PC-9 (cell line): ENCODE results near the gene SYNDIG1L. TPM values are rescaled to one million over a fixed set of nuclear protein-coding genes. Genes with fewer than 3 reads are reported as not detected.

ENCODE experiments used
- BruUV-seq: library from RNA; stranded (reverse); fragments of 400-500 nt; replicated peaks from 2 replicates; lab custom pipeline; 2021; lab: Mats Ljungman, UMichigan
- CTCF ChIA-PET: fragments of 300-600 bp; sonication (Branson Sonifier 250); formaldehyde crosslinking; loops from one replicate; lab custom pipeline; 2022; ENCODE audit warnings: antibody characterized with exemption; lab: Charles Lee
- POLR2A ChIA-PET: fragments of 300-600 bp; sonication (Branson Sonifier 250); formaldehyde crosslinking; loops from one replicate; lab custom pipeline; 2022; ENCODE audit warnings: antibody characterized with exemption; ENCODE audit not compliant: unreplicated experiment; lab: Charles Lee
- DNase-seq, 2 experiments: peaks; one replicate each; pipeline versions ENCODE4 v3.0.0 to v3.0.0-alpha.2; 2015 to 2022; ENCODE audit warnings: mixed read lengths in 1 of 2
- H2AFZ ChIP-seq: fragments of 200-600 bp; sonication (generic); 2 replicates; pipeline ENCODE4 v1.8.1; 2017; ENCODE audit warnings: antibody characterized with exemption
- H3F3A ChIP-seq: fragments of 200-600 bp; sonication (generic); 2 replicates; pipeline ENCODE4 v1.8.1; 2017; ENCODE audit warnings: antibody characterized with exemption, mild to moderate bottlenecking, low read depth; ENCODE audit not compliant: insufficient read depth
- H3K27ac ChIP-seq: fragments of 200-600 bp; sonication (generic); 2 replicates; pipeline ENCODE4 v1.6.1; 2016; ENCODE audit warnings: mixed run types
- H3K27me3 ChIP-seq: fragments of 200-600 bp; sonication (generic); 2 replicates; pipeline ENCODE4 v1.6.1; 2016; ENCODE audit warnings: low read depth, mixed run types; ENCODE audit not compliant: insufficient read depth
- H3K36me3 ChIP-seq: fragments of 200-600 bp; sonication (generic); 2 replicates; pipeline ENCODE4 v1.6.1; 2016; ENCODE audit warnings: low read depth, mixed run types
- H3K4me1 ChIP-seq: fragments of 200-600 bp; sonication (generic); replicated peaks from 2 replicates; pipeline ENCODE4 v1.6.1; 2016; ENCODE audit warnings: mixed run types; ENCODE audit not compliant: insufficient read depth
- H3K4me2 ChIP-seq: fragments of 200-600 bp; sonication (generic); 2 replicates; pipeline ENCODE4 v1.6.1; 2017; ENCODE audit warnings: mixed run types
- H3K4me3 ChIP-seq: fragments of 200-600 bp; sonication (generic); 2 replicates; pipeline ENCODE4 v1.6.1; 2016; ENCODE audit warnings: mixed run types
- H3K79me2 ChIP-seq: fragments of 200-600 bp; sonication (generic); 2 replicates; pipeline ENCODE4 v1.6.1; 2017; ENCODE audit warnings: low read depth, mixed run types
- H3K9me2 ChIP-seq: fragments of 200-600 bp; sonication (generic); 2 replicates; pipeline ENCODE4 v1.8.1; 2017; ENCODE audit warnings: mild to moderate bottlenecking; ENCODE audit not compliant: insufficient read depth
- H3K9me3 ChIP-seq: fragments of 200-600 bp; sonication (generic); 2 replicates; pipeline ENCODE4 v1.8.1; 2016; ENCODE audit warnings: low read depth; ENCODE audit not compliant: insufficient read depth
- H4K20me1 ChIP-seq: fragments of 200-600 bp; sonication (generic); 2 replicates; pipeline ENCODE4 v1.8.1; 2017; ENCODE audit not compliant: insufficient read depth
- CTCF ChIP-seq: fragments of 200-600 bp; sonication (generic); conservative IDR thresholded peaks from 2 replicates; pipeline ENCODE4 v1.6.1; 2017; ENCODE audit warnings: mixed run types, antibody characterized with exemption, mild to moderate bottlenecking, moderate library complexity
- EZH2 ChIP-seq: fragments of 200-600 bp; sonication (generic); IDR thresholded peaks from 2 replicates; pipeline ENCODE4 v1.8.0; 2017; ENCODE audit warnings: antibody characterized with exemption, low read depth
- intact Hi-C: fragments of 100-400 bp; cut with micrococcal nuclease; formaldehyde crosslinking; loops from one replicate; pipeline ENCODE4 v1.10.0; 2022; ENCODE audit not compliant: unreplicated experiment
- total RNA-seq: library from RNA; stranded (reverse); gene quantifications from 2 replicates; pipeline ENCODE4 v1.2.3, GENCODE V29; 2021

Gene SYNDIG1L
- total RNA-seq, 1 experiment from 2014 or later: 0.52 TPM

- H3K4me2 ChIP-seq: no peak overlapping the region
- no peaks in the 10 kb centered on the region for H3K9me2 ChIP-seq
- H3F3A ChIP-seq: no peaks in the 10 kb centered on the region
- H3K79me2 ChIP-seq: no peaks in the 10 kb centered on the region
- no peak overlapping the region for H3K27ac ChIP-seq
- BruUV-seq: no TSS peak
- TF ChIP-seq EZH2: no peak
- TF ChIP-seq CTCF: no peak
- H3K4me1 ChIP-seq: no peaks in the 10 kb centered on the region
- intact Hi-C loops: no loop called here
- H3K27me3 ChIP-seq: no peaks in the 10 kb centered on the region
- no peaks in the 10 kb centered on the region for H4K20me1 ChIP-seq
- H2AFZ ChIP-seq: no peak overlapping the region
- H3K36me3 ChIP-seq: no peaks in the 10 kb centered on the region
- ChIA-PET POLR2A (no interaction called here), CTCF (interaction anchor here (0.5 to 0.6 kb wide), 2 partner anchors 75 to 415 kb away, joined by 3 to 5 read pairs; no protein-coding TSS in a partner anchor)
- no peak overlapping the region for H3K4me3 ChIP-seq
- no peaks in the 10 kb centered on the region for H3K9me3 ChIP-seq
- no peak for DNase-seq
Measured at GRCh38 chr14:74462993-74463392, 37.0 kb upstream of the SYNDIG1L start.

- H3K27ac ChIP-seq: no peak overlapping the region
- BruUV-seq: no TSS peak
- ChIA-PET POLR2A (no interaction called here), CTCF (interaction anchor here (0.6 kb wide), 1 partner anchor 345 kb away, joined by 3 read pairs; no protein-coding TSS in a partner anchor)
- peaks cover under 1% of the 10 kb centered on the region; the same call in 1 of the 2 replicates for H3F3A ChIP-seq
- H3K79me2 ChIP-seq: no peaks in the 10 kb centered on the region
- TF ChIP-seq CTCF (no peak), EZH2 (no peak)
- H3K36me3 ChIP-seq: no peaks in the 10 kb centered on the region
- H3K27me3 ChIP-seq: no peaks in the 10 kb centered on the region
- H3K4me2 ChIP-seq: no peak overlapping the region
- intact Hi-C loops: no loop called here
- no peaks in the 10 kb centered on the region for H3K9me3 ChIP-seq
- DNase-seq: no peak
- no peaks in the 10 kb centered on the region for H3K9me2 ChIP-seq
- no peak overlapping the region for H2AFZ ChIP-seq
- no peaks in the 10 kb centered on the region for H4K20me1 ChIP-seq
- H3K4me1 ChIP-seq: peaks cover 1% of the 10 kb centered on the region
- no peak overlapping the region for H3K4me3 ChIP-seq
Measured at GRCh38 chr14:74459976-74460375, 34.0 kb upstream of the SYNDIG1L start.

GRCh38 chr14:74459289-74459946 is 33.4 kb upstream of the SYNDIG1L start:
- peak in 1 of 2 experiments; percentile 65 for DNase-seq
- H3K79me2 ChIP-seq: no peaks in the 10 kb centered on the region
- CTCF ChIA-PET: interaction anchor here (0.6 to 2.0 kb wide), 2 partner anchors 31 to 346 kb away, joined by 3 to 6 read pairs; no protein-coding TSS in a partner anchor
- no peak overlapping the region for H3K4me3 ChIP-seq
- BruUV-seq: no TSS peak
- no peak overlapping the region for H3K4me2 ChIP-seq
- H4K20me1 ChIP-seq: no peaks in the 10 kb centered on the region
- peaks cover 6% of the 10 kb centered on the region; the same call in 1 of the 2 replicates for H3F3A ChIP-seq
- H3K9me3 ChIP-seq: peaks cover 4% of the 10 kb centered on the region; the same call in 1 of the 2 replicates
- peaks cover 7% of the 10 kb centered on the region for H3K4me1 ChIP-seq
- no peaks in the 10 kb centered on the region for H3K36me3 ChIP-seq
- TF ChIP-seq EZH2 (no peak), CTCF (peak; percentile 72)
- H3K27me3 ChIP-seq: no peaks in the 10 kb centered on the region
- intact Hi-C loops: no loop called here
- POLR2A ChIA-PET: interaction anchor here (0.6 kb wide), 2 partner anchors 18 to 19 kb away, joined by 3 to 7 read pairs; no protein-coding TSS in a partner anchor
- H3K9me2 ChIP-seq: no peaks in the 10 kb centered on the region
- H2AFZ ChIP-seq: no peak overlapping the region
- no peak overlapping the region for H3K27ac ChIP-seq
